AG20443 (cell line): ENCODE measurements around the gene ANKRD55.
"Not testable (repeated sequence)": the region's sequence is repeated elsewhere in the genome, so short reads cannot be mapped to it uniquely, and the experiment has no call there.

Source experiments
- DNase-seq: peaks from one replicate; pipeline ENCODE4 v3.0.0; 2012; ENCODE audit warnings: low spot score, mixed read lengths

ANKRD55 gene

DNA sequence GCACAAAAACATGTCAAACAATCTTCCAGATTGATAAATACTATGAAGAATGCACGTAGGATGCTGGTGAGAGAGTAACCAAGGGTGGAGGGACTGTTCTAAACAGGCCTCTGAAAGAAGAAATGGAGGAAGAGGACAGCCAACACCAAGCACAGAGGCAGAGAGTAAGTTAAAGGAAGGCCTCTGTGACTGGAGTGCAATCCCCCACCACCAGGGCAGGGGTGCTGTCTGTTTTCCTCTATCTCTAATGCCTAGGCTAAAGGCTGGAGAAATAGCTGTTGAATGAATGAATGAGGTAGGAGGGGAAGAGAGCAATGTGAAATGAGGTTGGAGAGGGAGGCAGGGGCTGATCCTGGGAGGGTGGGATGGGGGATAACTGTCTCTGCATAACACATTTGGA is 88.9 kb downstream of the ANKRD55 start:
- DNase-seq, result no peak

GRCh38 chr5:56143373-56143714 is 89.8 kb downstream of the ANKRD55 start:
- no peak for DNase-seq

- DNase-seq, result no peak
These were observed 90.3 kb downstream of the ANKRD55 start for GRCh38 chr5:56142614-56143372.

GRCh38 chr5:56142233-56142613 is 90.9 kb downstream of the ANKRD55 start:
- DNase-seq, result no peak

GRCh38 chr5:56140073-56140472 is 93.1 kb downstream of the ANKRD55 start:
- DNase-seq, result no peak

- DNase-seq, result no peak
These were observed 102.5 kb downstream of the ANKRD55 start for GRCh38 chr5:56130664-56131063.

GRCh38 chr5:56129288-56129687 is 103.8 kb downstream of the ANKRD55 start:
- no peak for DNase-seq

DNA sequence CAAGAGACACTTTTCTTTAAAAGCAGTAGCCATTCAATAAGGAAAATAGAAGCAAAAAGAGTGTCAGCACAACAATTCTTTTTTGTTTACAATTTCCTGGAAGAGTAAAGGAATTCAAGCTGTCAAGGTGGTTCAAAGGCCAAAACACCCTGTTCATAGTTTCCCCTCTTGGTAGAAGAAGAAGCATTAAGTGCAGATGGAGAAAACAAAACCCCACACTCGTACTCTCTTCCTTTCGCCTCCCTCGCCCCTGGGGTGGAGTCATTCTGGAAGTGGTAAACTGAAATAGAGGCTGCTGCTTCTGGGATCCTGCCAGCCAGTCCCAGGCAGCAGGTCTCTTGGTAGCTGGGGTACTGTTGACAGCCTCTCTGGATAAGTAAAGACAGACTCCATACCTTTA is 105.0 kb downstream of the ANKRD55 start:
- no peak for DNase-seq

DNA sequence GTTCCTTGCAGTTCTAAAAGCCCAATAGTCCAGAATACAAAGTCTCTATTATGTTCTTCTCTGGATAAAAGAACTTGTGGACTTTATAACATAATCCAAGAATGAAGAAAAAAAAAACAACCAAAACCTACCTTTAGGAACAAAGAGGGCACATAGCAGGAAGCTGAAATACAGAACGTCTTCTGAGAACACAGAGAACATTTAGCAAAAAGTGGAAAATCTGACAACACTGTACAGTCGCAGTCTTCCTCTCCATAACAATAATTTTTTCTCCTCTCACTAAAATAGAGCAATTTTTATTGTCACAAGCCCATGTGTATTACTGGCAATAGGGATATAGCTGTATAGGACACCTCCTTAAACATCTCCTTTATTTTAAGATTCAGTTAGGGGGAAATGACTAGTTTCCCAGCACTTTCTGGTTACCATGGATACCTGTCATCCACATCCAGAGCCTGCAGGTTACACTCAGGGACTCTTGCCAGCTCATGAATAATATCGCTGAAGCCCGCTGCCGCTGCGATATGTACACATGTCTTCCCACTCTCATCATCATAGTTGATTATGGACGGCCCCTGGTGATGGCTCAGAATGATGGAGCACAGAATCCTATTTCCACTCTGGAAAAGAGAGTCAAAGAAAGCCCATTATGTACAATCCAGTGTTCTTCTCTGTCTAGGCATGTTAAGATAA is 106.5 kb downstream of the ANKRD55 start:
- no peak for DNase-seq

DNA sequence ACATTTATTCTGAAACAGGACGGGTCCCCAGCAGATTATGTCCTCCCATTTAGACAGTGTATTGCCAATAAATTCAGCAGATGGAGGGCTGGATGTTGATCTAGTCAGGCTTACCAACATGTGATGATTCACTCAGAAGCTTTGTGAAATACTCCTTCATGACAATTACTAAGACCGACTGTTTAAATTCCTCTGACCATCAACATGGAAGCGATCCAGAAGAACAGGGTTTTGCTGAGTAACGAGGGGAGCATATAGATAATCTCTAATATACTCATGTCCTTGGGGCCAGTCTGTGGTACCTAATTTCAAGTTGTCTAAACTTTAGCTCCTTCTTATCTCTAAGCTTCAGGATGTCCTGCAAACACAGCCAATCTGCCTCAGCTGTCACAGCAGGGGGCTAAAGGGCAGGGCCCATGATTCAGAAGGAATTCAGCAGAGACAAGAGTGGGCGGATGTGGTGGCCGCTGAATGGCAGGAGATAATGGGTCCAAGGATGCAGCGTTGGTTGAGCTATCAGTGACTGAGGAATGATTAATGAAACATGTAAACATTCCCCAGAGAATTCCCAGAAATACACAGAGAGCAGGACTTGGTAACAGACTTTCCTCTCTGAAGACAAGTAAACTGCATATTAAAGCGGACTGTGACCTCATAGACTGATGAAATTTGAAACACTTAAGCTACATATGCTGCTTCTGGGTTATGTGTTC is 109.4 kb downstream of the ANKRD55 start:
- DNase-seq, result peak; percentile 93

DNA sequence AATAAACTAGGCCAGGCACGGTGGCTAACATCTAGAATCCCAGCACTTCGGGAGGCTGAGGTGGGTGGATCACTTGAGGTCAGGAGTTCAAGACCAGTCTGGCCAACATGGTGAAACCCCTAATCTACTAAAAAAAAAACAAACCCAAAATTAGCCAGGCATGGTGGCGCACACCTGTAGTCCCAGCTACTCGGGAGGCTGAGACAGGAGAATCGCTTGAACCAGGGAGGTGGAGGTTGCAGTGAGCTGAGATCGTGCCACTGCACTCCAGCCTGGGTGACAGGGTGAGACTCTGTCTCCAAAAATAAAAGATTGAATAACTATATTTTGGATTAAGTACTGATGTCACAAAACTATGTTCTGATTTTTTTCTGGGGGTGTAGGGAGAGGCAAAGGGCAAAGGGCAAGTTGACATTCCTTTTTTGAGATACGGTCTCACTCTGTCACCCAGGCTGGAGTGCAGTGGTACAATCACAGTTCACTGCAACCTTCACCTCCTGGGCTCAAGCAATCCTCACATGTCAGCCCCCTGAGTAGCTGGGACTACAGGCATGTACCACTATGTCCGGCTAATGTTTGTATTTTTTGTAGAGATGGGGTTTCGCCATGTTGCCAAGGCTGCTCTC is 110.7 kb downstream of the ANKRD55 start:
- not testable (repeated sequence) for DNase-seq

DNA sequence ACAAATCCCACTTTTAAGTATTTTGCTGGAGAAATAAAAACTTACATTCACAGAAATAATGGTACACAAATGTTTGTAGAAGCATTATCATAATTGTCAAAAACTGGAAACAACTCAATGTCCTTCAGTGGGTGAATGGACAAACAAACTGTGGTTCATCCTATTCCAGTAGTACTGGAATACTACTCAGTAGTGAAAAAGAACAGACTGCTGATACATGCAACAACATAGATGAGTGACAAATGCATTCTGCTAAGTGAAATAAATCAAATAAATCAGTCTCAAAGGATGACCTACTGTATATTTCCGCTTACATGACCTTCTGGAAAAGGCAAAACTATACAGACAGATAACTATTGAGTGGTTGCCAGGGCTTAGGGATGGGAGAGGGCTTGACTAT is 114.1 kb downstream of the ANKRD55 start:
- DNase-seq, result no peak

DNA sequence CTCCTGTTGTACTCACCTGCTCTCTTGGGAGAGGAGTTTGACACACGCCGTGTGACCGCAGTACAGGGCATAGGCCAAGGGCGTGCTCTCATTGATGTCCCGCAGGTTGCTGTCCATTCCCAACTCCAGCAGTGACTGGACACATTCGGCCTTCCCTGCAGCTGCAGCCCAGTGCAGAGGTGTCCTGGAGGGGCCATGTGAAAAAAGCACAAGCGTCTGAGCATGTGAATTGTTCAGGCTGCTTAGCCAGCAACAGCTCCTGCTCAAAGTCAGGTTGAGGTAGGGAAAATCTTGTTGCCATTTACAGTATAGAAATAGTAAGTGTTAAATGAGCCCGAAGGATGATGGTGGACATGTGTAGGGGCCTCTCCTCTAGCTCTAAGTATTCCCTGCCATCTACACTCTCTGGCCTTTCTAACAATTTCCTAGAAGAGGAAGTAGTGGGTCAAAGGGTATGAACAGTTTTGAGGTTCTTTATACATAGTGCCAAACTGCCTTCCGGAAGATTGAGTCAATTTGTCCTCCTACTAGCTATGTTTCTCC is 116.5 kb downstream of the ANKRD55 start:
- no peak for DNase-seq

- DNase-seq, result no peak
These were observed 117.5 kb downstream of the ANKRD55 start for GRCh38 chr5:56115589-56115988.

GRCh38 chr5:56112526-56113121 is 120.5 kb downstream of the ANKRD55 start:
- DNase-seq, result no peak

DNA sequence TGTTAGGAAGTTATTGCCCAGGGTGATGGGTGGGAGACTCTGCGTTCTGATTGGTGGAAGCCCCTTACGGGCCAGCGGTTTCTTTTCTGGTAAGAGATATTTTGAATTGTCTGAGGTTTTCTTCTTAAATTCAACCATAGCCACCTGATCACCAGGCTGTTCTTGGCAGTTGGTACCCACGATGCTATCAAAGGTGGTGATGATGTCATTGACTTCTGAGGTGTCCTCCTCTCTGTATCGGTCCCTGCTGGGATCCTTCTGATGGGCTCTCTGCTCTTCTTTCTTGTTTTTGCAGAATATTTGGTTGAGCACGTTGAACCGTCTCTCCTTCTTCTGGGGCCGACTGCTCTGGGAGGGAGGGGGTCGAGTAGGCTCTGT is 121.7 kb downstream of the ANKRD55 start:
- no peak for DNase-seq

GRCh38 chr5:56110646-56111403 is 122.3 kb downstream of the ANKRD55 start:
- peak; percentile 25 for DNase-seq

GRCh38 chr5:56108246-56108645 is 124.9 kb downstream of the ANKRD55 start:
- DNase-seq, result no peak

GRCh38 chr5:56106837-56107236 is 126.3 kb downstream of the ANKRD55 start:
- no peak for DNase-seq

GRCh38 chr5:56105511-56106291 is 127.4 kb downstream of the ANKRD55 start:
- no peak for DNase-seq

DNA sequence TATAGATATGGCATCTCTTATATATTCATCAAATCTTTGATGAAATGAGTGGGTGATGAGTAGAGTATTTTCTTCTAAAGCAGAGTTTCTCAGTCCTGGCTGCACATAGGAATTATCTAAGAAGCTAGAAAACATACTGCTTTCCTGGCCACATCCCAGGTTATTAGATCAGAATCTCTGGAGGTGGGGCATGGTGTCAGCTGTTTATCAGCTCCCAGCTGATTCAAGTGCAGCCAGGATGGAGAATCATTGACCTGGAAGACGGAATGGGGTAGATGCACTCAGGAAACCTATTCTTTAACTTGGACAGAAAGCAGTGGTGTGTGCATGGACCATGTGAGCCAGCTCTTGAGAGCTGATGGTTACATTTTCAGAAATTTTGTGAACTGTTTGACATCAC is 130.2 kb downstream of the ANKRD55 start:
- no peak for DNase-seq
